Kidney epithelial cell (primary cell): Measurements from ENCODE around the gene ZNF423. TPM values are rescaled to one million over a fixed set of nuclear protein-coding genes. Genes with fewer than 3 reads are reported as not detected.

Experiments
- DNase-seq: peaks from one replicate; pipeline ENCODE4 v3.0.0-alpha.2; 2010; ENCODE audit warnings: low read depth
- H3K27me3 ChIP-seq: 2 replicates; pipeline ENCODE4 v1.6.0; 2011; ENCODE audit warnings: low read length; ENCODE audit not compliant: control insufficient read depth, insufficient read depth
- H3K36me3 ChIP-seq: 2 replicates; pipeline ENCODE4 v1.5.1; 2011; ENCODE audit warnings: low read length; ENCODE audit not compliant: control insufficient read depth, insufficient read depth
- H3K4me3 ChIP-seq: 2 replicates; pipeline ENCODE4 v1.5.1; 2011; ENCODE audit warnings: low read depth, mild to moderate bottlenecking, control low read depth, low read length
- CTCF ChIP-seq: IDR thresholded peaks from 2 replicates; pipeline ENCODE4 v1.5.1; 2011; ENCODE audit warnings: mild to moderate bottlenecking, moderate library complexity, low read length, control low read depth, inconsistent platforms; ENCODE audit not compliant: insufficient read depth, poor library complexity, severe bottlenecking
- total RNA-seq: library from RNA; depleted of rRNA; stranded (reverse); fragments of >200 nt; gene quantifications from 2 replicates; pipeline ENCODE4 v1.2.3, GENCODE V29; 2015

The ZNF423 gene
- 3.6 and 5.5 TPM in 2 replicates for total RNA-seq

GRCh38 chr16:49855822-49856671, at the start of gene ZNF423:
Gene ZNF423, minus strand, starts transcription at chr16:49856112. Its CDS starts 338 bp downstream, at chr16:49855774.
- peak within 1 kb of the TSS; percentile 53 for H3K4me3 ChIP-seq
- DNase-seq, result no peak
- H3K36me3 ChIP-seq, result no peaks in the 10 kb centered on the region
- TF ChIP-seq CTCF, result no peak
- peaks cover 35% of the 10 kb centered on the region for H3K27me3 ChIP-seq

- DNase-seq, result no peak
- Histone ChIP-seq H3K36me3 (no peaks in the 10 kb centered on the region), H3K27me3 (peaks cover 2% of the 10 kb centered on the region), H3K4me3 (no peak overlapping the region)
- TF ChIP-seq CTCF, result no peak
Observed at GRCh38 chr16:49904348-49905062, 48.6 kb upstream of the ZNF423 start.

GRCh38 chr16:49902908-49903307, 47.0 kb upstream of the ZNF423 start:
- Histone ChIP-seq H3K36me3 (no peaks in the 10 kb centered on the region), H3K4me3 (no peak overlapping the region), H3K27me3 (peaks cover 4% of the 10 kb centered on the region)
- no peak for DNase-seq
- TF ChIP-seq CTCF, result no peak

- no peak for TF ChIP-seq CTCF
- H3K27me3 ChIP-seq, result peaks cover 5% of the 10 kb centered on the region
- no peak overlapping the region for H3K4me3 ChIP-seq
- DNase-seq, result no peak
- H3K36me3 ChIP-seq, result no peaks in the 10 kb centered on the region
Observed at GRCh38 chr16:49901711-49902110, 45.8 kb upstream of the ZNF423 start.

GRCh38 chr16:49900875-49901274, 45.0 kb upstream of the ZNF423 start:
- Histone ChIP-seq H3K4me3 (no peak overlapping the region), H3K36me3 (no peaks in the 10 kb centered on the region), H3K27me3 (peaks cover 5% of the 10 kb centered on the region)
- TF ChIP-seq CTCF, result no peak
- no peak for DNase-seq
